Measurements from ENCODE around the gene RPS3. TPM values are rescaled to one million over a fixed set of nuclear protein-coding genes. Genes with fewer than 3 reads are reported as not detected.

RPS3 gene
- total and polyA plus RNA-seq, 12 donors, result 776 to 2,024 (median 1,374) TPM

- DNase-seq, result no peak
- intact Hi-C loops (cut with DNase I), result no loop called here
- 49 to 68% (median 52%) methylated on average over 9 of the region's 9 CpGs for WGBS, 4 donors
- Histone ChIP-seq H3K27me3 (no peaks in the 10 kb centered on the region), H3K36me3 (replicated peaks in 1 of 2) (no peaks in the 10 kb centered on the region), H3K27ac (peak overlapping the region in 3 of 5 donors; percentile 6 to 95 (median 85)), H3K4me3 (peak overlapping the region in 1 of 4 donors; percentile 77), H3K9me3 (replicated peaks in 1 of 3) (no peaks in the 10 kb centered on the region), H3K4me1 (replicated peaks in 1 of 2) (peaks cover 14 to 56% of the 10 kb centered on the region in 2 donors)
- TF ChIP-seq POLR2A (IDR thresholded peaks at IDR 0.05) (no peak), CTCF (IDR thresholded peaks at IDR 0.05) (no peak)
Observed at GRCh38 chr11:75350122-75350742, 49.1 kb upstream of the RPS3 start.

- Histone ChIP-seq H3K4me1 (replicated peaks in 1 of 2) (peaks cover 14 to 51% of the 10 kb centered on the region in 2 donors), H3K27me3 (no peaks in the 10 kb centered on the region), H3K9me3 (replicated peaks in 1 of 3) (no peaks in the 10 kb centered on the region), H3K4me3 (peak overlapping the region; percentile 21 to 77 (median 36)), H3K36me3 (replicated peaks in 1 of 2) (no peaks in the 10 kb centered on the region), H3K27ac (peak overlapping the region in 4 of 5 donors; percentile 50 to 95 (median 76))
- WGBS, 4 donors, result 6 to 22% (median 8%) methylated on average over 14 to 47 of the region's 47 CpGs
- intact Hi-C loops (cut with DNase I), result no loop called here
- peak; percentile 59 to 79 (median 61) for DNase-seq
- TF ChIP-seq POLR2A (IDR thresholded peaks at IDR 0.05), result peak in 1 of 2 donors; percentile 24
- no peak for TF ChIP-seq CTCF (IDR thresholded peaks at IDR 0.05)
Observed at GRCh38 chr11:75350743-75351540, 48.4 kb upstream of the RPS3 start.

GRCh38 chr11:75351541-75351790 lies 47.9 kb upstream of the RPS3 start, which contains the start of gene ARRB1:
TSS of gene ARRB1 (minus strand) at chr11:75351661. CDS start at chr11:75351607, 54 bp downstream.
- Histone ChIP-seq H3K27ac (peak within 1 kb of the TSS in 4 of 5 donors; percentile 50 to 95 (median 76)), H3K36me3 (replicated peaks in 1 of 2) (no peaks in the 10 kb centered on the region), H3K9me3 (replicated peaks in 1 of 3) (no peaks in the 10 kb centered on the region), H3K4me1 (replicated peaks in 1 of 2) (peaks cover 11 to 48% of the 10 kb centered on the region in 2 donors), H3K27me3 (no peaks in the 10 kb centered on the region), H3K4me3 (peak within 1 kb of the TSS; percentile 21 to 77 (median 36))
- intact Hi-C loops (cut with DNase I), result no loop called here
- no peak for DNase-seq
- 0 to 2% (median 1%) methylated on average over 19 to 38 of the region's 38 CpGs; no CpG with 5 or more reads in 1 of the 4 donors for WGBS, 4 donors
- TF ChIP-seq CTCF (IDR thresholded peaks at IDR 0.05), result no peak
- TF ChIP-seq POLR2A (IDR thresholded peaks at IDR 0.05), result peak in 1 of 2 donors; percentile 27

- TF ChIP-seq POLR2A (IDR thresholded peaks at IDR 0.05) (no peak), CTCF (IDR thresholded peaks at IDR 0.05) (peak in 1 of 6 experiments; percentile 17)
- H3K36me3 ChIP-seq (replicated peaks in 1 of 2), result no peaks in the 10 kb centered on the region
- WGBS, 4 donors, result 2 to 5% (median 3%) methylated on average over 23 to 64 of the region's 64 CpGs
- intact Hi-C loops (cut with DNase I), result no loop called here
- peak; percentile 60 to 71 (median 64) for DNase-seq
- peaks cover 11 to 42% of the 10 kb centered on the region in 2 donors for H3K4me1 ChIP-seq (replicated peaks in 1 of 2)
- peak overlapping the region in 4 of 5 donors; percentile 45 to 95 (median 76) for H3K27ac ChIP-seq
- H3K4me3 ChIP-seq, result peak overlapping the region in 2 of 4 donors; percentile 39 to 77
- H3K9me3 ChIP-seq (replicated peaks in 1 of 3), result no peaks in the 10 kb centered on the region
- no peaks in the 10 kb centered on the region for H3K27me3 ChIP-seq
Observed at GRCh38 chr11:75351791-75352587, 47.3 kb upstream of the RPS3 start.
